HG03095 (cell line): ENCODE results near the gene ALOX15B.
"Not testable (repeated sequence)": the region's sequence is repeated elsewhere in the genome, so short reads cannot be mapped to it uniquely, and the experiment has no call there.

Source experiments
- ATAC-seq: cut with Tn5 transposase; IDR thresholded peaks from one replicate; pipeline ENCODE4 v1.9.1; 2021; ENCODE audit warnings: moderate library complexity; ENCODE audit not compliant: unreplicated experiment

The ALOX15B gene

DNA sequence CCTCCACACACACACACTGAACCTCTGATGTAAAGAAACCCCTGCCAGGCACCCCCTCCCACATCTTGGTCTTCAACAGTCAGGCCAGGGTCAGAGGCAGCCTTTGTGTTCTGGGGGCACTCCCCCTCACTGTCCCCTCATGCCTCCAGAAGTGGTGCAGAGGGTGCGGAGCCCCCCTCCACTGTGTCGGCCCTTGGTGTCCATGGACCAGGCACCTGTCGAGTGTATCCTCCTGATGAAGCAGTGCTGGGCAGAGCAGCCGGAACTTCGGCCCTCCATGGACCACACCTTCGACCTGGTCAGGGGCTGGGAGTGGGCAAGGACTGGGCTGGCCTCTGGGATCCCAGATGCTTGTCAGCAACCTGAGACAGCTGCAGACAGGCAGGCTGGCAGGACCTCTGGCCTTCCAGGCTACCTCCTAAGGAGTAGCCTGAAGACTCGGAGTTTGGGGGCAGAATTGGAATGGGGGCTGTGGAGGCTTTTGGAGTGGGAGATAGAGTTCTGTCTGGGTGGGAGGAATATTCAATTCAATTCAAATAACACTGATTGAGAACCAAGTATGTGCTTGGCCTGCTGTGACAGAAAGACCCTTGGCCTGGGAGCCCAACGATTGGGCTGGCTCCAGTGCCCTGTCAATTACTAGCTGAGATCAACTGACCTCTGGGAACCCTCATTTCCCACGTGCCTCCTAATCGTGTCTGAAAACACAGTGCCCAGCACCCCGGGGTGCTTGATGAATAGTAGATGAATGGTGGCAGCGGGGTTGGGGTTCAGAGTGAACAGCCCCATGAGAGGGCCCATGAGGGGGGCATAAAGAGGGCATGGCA is 24.9 kb upstream of the ALOX15B start:
- ATAC-seq = no peak

DNA sequence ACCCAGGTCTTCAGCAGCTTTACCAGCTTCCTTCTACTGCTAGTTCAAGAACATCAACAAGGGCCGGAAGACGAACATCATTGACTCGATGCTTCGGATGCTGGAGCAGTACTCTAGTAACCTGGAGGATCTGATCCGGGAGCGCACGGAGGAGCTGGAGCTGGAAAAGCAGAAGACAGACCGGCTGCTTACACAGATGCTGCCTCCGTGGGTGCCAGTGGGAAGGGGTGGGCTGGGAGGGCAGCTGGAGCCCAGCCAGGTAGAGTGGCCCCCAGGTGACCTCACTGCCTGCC is 24.4 kb upstream of the ALOX15B start:
- ATAC-seq = no peak

DNA sequence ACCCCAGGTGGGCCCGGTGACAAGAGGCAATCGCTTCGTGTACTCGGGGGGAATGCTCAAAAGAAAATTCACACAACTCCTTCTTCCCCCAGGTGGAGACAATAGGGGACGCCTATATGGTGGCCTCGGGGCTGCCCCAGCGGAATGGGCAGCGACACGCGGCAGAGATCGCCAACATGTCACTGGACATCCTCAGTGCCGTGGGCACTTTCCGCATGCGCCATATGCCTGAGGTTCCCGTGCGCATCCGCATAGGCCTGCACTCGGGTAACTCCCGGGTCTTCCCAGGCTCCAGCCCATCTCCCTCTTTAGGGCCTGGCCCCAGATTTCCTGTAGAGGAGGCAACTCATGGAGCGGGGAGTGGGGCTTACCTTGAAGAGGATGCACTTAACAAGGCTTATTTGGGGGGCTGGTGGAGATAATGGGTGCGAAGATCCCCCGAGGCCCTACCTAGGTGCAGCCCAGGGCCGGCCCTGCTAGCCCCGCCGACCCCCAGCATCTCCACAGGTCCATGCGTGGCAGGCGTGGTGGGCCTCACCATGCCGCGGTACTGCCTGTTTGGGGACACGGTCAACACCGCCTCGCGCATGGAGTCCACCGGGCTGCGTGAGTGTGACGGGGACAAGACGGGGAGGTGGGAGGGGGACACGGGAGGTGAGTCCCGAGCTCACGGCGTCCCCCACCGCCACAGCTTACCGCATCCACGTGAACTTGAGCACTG is 23.5 kb upstream of the ALOX15B start:
- ATAC-seq = no peak

DNA sequence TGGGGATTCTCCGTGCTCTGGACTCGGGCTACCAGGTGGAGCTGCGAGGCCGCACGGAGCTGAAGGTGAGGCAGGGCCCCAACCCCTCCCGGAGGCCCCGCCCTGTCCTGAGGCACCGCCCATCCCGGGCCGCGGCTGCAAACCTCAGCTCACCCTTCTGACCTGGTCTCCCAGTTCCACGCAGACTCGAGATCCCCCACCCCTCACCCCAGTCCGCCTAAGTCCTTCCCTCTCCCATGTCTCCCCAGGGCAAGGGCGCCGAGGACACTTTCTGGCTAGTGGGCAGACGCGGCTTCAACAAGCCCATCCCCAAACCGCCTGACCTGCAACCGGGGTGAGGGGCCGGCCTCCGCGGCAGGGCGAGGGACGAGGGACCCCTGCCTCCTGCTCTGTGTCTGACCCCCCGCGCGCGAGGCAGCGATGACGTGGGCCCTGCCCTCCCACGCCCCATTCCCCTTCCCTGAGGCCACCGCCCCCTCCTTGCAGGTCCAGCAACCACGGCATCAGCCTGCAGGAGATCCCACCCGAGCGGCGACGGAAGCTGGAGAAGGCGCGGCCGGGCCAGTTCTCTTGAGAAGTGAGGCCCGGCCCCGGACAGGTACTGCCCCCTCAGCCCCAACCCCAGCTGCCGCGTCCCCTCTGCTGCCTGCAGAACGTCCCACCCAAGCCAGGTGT is 22.8 kb upstream of the ALOX15B start:
- ATAC-seq = no peak

DNA sequence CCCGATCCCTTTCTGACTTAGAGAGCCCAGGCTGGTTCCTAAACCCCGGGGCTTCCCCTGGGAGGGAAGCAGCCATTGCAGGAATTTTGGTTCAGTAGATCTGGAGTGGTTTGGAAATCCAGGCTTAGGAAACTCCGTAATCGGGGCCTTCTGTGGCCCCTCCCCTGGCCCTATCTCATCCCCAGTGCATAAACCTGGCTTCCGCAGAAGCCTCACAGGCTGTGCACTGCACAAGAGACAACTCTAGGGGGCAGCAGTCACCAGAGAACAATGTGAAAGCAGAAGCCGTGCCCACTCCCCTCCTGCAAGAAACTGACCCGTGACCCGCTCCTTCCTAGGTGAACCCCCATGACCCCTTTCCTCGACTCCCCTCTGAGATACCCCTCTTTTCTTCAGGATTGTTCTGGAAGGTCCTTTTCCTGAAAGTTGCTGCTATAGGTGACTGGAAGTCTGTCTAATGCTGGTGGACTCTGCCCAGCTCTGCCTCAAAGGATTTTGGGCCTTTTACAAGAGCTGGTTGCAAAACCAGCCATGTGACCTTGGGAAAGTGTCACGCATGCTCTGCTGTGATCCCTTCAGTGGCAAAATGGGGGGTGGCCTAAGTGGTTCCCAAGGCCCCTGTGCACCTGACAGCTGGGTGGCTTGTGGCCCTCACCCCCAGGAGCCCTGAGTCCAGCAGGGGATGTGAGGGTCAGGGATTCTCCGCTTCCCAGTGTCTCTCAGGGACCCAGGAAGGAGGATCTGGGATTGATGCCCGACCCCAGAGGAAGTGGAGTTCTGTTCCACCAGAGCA is 22.0 kb upstream of the ALOX15B start:
- no peak for ATAC-seq

DNA sequence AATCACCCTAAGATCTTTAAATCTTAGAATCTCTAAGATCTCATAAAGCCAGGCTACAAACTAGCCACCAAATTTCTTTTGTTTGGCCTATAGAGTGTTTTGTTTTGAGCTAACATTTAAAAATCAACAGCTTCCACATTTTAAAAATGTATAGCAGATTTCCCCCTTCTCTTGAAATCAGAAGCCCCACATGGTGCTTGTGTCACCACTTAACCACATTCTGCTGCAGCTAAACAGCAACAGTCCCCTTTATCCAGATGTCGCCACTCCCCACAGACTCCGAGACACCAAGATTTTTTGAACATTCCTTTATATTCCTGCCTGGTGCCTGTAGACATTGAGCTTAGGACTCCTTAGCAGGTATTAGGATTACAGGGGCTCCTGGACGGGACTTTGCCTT is 20.4 kb upstream of the ALOX15B start:
- ATAC-seq = no peak

DNA sequence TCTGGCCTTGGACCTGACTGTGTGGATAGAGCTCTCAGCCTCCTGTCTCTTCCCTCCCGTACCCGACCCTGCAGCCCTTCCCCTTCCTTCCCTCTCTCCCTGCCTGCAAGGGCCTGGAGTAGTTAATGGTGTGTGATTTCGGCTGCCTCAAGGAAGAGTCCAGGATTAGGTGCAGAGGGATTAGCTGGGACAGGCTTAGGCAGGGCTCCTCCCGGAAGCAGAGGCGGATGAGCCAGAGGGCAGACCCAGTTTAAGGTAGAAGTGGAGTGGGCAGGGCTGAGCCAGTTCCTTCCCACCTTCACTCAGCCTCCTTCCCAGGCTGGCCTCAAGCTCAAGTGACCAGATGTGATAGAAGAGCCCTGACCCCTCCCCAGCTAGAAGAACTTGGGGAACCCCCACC is 19.7 kb upstream of the ALOX15B start:
- ATAC-seq = no peak

DNA sequence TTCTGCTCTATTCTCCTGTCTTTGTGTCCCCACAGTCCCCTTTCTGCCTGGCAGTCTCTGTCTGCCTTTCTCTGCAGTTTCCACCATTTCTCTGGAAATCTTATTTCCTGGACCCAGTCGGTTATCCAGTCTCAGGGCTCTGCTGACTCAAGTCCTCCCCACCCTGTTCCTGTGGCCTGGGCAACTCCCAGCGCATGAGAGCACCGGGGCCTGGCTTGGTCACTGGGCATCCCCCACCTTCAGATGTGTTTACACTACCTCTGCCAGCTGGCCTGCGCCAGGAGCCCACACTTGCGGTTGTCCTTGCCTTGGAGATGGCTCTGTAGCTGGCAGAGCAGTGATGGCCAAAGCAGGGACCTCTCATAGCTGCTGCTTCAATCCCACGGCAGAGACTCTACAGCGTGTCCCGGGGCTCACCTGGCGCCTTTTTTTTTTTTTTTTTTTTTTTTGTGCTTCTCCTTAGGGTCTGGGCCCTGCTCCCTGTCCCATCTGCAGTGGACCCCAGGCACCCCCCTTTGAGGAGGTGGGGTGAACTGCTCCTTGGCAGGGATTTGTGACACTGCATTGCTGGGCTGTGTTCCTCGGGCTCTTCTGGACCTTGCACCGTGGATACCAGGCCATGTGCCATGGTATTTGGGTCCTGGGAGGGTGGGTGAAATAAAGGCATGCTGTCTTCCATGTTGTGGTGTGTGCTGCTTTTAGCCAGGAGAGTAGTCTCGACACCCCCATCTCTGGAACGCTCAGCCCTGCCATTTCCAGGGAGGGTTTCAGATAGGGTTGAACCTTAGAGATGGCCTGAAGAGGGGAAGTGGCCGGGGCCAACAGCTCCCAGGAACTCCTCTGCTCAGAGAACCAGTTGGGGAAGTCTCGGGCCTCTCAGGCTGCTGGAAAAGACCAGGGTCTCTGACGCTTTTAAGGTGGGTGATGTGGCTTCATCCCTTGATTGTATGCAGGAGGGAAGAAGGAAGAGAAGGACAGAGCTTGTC is 18.9 kb upstream of the ALOX15B start:
- ATAC-seq = no peak

DNA sequence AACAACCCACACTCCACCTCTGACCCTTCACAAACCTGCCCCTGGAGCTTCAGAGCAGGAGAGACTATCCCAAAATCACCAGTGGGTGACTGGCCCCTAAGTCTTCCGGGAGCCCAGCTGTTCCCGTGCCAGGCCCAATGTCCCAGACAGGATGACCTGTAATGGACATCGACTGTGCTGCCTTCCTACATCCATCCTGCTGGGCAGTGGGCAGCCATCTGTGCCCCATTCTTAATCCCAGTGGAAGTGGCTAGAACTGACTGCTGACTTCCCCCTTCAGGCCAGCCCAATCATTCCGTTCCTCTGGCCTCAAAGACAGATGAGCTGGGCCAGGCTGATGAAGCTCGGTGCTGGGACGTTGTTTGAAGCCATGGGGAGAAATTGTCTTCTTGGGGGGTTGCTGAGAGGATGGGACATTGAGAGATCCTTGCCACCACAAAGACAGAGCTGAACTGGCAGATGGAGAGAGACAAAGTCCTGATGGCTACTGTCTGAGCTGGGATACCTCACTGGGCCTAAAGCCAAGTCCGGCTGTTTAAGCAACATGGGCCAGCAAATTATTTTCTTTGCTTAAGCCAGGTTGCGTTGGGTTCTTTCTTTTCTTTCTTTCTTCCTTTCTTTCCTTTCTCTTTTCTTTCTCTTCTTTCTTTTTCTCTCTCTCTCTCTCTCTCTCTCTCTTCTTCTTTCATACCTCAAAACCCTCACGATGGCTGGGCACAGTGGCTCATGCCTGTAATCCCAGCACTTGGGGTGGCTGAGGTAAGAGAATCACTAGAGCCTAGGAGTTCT is 17.9 kb upstream of the ALOX15B start:
- ATAC-seq = no peak

DNA sequence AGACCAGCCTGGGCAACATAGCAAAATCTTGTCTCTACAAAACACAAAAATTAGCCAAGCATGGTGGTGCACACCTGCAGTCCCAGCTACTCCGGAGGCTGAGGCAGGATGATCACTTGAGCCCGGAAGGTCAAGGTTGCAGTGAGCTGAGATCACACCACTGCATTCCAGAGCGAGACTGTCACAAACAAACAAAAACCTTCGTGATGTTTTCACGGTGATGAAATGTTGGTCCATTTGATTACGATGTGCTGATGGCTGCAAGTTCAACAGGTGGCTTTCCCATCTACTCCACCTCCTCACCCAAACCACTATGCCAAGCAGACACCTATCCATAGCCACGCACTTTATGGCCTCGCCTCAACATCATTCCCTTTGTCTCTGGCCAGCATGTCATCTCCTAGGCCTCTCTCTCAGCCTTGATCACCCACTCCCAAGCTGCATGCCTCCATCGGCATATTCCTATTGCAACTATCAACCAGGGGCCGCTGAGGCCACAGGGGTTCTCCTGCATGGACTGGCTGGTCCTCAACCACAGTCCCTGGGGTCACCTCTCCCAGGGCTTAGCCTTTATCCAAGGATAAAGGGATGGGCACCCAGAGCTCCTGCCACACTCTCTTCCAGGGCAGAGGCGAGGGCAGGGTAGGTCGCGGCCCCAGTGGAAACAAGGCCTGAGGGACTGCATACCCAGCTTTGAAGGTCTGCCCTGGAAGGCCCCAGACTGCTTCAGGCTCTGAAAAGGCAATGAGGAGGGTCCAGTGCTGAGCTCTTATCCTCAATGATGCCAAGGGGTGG is 17.1 kb upstream of the ALOX15B start:
- no peak for ATAC-seq

DNA sequence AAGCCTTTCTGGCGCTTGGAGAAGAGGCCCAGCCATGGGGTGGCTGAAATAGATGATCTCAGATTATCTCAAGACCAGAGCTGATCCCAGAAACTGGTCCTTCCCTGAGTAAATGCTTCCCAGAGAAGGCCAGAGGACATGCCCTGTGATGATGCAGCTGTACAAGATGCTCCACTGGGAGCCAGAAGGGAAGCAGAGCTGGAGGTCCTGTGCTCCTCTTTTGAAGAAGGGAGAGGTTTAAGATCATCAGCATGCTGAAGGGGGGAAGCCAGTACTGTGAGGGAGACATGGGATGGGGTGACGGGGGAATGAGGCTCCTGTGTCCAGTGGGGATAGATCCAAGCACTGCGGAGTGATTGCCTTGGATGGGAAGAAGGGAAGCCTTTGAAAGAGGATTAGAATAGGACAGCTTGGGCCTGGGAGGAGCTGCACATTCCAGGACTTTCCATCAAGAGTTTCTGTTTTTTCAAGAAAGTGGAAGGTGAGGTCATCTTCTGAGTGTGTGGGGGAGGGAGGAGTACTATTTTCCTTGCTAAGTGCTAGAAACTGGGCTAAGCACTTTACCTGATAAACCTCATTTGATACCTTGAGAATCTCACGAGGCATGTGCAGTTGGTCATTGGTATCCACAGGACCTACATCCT is 16.4 kb upstream of the ALOX15B start:
- no peak for ATAC-seq

DNA sequence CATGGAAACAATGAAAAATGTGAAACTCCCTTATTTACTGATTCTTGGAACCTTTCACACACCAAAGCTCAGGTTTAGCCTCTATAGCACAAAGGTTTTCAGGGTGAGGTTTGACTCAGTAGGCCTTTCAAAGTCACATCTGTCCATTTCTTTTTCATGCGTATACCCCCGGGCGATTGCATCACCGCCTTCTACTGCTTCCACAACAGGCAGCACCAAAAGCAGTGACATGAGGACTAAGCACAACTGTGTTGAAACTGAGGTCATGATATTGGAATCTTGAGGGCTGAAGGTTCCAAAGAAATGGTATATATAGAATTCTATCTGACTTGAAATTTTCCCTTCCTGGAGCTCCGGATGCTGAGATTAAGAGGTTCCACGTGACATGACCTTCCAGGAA is 14.7 kb upstream of the ALOX15B start:
- not testable (repeated sequence) for ATAC-seq

DNA sequence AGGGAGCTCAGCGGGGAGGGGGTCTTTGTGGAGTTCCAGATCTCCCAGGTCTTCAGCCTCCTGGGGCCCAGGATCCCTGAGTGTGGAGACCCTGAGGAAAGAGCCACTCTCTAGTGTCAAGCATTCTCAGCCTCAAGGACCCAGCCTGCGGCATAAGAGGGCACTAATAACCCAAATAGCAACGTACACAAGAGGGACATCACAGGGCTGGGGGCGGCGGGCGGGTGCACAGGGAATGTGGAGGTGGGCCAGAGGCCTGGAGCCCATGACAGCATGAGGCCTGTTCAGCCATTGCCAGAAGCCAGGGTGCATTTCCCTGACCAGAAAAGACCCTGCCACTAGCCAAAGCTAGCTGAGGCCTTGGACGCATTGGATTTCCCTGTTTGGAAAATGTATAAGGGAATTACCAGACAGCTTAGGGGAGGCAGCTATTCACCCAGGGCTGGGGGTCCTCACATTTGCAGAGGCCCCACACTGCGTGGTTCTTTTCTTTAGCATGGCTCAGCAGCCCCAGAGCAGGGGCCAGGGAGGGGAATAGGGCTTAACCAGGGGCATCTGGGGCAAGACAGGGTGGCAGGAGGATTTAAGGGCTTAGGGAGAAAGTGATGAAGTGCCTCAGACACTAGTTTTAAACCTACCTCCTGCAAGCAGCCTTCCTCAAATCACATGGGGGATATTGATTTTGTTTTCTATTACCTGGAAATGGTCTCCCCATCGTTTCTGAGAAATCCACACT is 13.5 kb upstream of the ALOX15B start:
- ATAC-seq = no peak

DNA sequence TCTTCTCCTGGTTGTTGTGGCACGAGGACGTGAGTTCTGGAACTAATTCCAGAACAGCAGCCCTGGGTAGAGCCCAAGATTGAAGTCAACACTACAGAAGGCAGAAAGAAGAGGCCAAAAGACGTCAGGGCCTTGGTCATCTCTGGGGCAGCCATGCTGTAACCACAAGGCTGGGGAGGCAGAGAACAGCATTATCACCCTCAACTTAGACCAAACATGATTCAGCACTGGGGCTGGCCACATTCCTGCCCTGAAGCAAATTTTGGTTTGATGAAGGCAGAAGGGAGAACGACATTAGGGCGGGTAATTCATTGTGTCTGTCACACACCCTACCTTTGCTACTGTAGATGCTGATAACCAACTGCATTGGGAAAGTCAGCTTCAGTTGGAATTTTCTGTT is 9.7 kb upstream of the ALOX15B start:
- ATAC-seq = no peak

DNA sequence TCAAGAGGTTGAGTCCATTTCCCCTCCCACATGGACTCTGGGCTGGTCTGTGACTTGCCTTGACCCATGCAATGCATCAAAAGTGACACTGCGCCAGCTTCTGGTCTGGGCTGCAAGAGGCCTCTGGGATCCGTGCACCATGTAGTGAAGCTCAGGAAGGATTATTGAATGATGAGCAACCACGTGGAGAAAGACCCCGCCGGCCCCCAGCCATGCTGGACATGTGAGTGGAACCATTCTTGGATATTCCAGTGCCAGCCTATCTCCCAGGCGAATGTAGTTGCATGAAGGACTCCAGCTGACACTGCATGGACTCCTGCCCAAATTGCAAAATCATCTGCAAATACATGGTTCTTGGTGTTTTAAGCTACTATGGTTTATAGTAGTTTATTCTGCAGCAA is 7.6 kb upstream of the ALOX15B start:
- no peak for ATAC-seq

DNA sequence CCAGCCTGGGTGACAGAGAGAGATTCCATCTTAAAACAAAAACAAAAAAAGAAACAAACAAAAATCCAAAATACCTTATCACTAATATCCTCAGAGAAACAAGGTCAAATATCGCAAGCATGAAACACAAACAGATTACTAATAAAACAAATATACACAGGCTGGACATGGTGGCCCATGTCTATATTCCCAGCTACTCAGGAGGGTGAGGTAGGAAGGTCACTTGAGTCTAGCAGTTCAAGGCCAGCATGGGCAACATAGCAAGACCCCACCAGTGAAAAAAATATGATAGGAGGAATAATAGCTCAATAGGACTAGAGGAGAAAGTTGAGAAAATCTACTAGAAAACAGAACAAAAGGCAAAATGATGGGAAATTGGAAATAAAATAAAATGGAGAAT is 6.9 kb upstream of the ALOX15B start:
- ATAC-seq = no peak

DNA sequence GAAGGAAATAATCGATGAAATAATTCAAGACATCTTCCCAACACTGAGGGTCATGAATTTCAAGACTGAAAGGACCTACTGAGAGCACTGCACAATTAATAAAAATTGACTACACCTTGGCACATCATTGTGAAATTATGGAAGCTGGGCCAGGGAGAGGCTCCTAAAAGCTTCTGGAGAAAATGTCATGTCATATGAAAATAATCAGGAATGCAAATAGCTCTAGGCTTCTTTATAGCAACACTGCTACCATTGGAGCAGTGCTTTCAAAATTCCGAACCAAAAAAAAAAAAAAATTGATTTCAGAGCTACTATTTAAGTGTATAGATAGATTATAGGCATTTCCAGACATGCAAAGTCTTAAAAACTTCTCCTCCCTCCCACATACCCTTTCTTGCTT is 6.4 kb upstream of the ALOX15B start:
- no peak for ATAC-seq
